ENCODE measurements around the gene PSMB4. TPM values are rescaled to one million over a fixed set of nuclear protein-coding genes. Genes with fewer than 3 reads are reported as not detected.
"Not testable (repeated sequence)": the region's sequence is repeated elsewhere in the genome, so short reads cannot be mapped to it uniquely, and the experiment has no call there.

The PSMB4 gene
- total RNA-seq, 2 experiments from 2014 or later = 316 to 324 TPM

- H3K27me3 ChIP-seq (ENCODE audit: control insufficient read depth in 1 of 2, insufficient read depth in 2 of 2, low read length in 2 of 2) = no peaks in the 10 kb centered on the region
- Mint-ChIP-seq H3K36me3 (ENCODE audit: low read depth) (peaks cover 93% of the 10 kb centered on the region), H3K9me3 (no peaks in the 10 kb centered on the region), H3K27me3 (no peaks in the 10 kb centered on the region), H3K4me3 (no peak overlapping the region), H3K4me1 (ENCODE audit: low read depth) (no peaks in the 10 kb centered on the region), H3K27ac (no peak overlapping the region)
- H3K4me1 ChIP-seq (ENCODE audit: insufficient read depth, low read length) = no peaks in the 10 kb centered on the region
- peaks cover 85% of the 10 kb centered on the region for H3K36me3 ChIP-seq (ENCODE audit: insufficient read depth, low read length)
- DNase-seq (no peak), ATAC-seq (ENCODE audit: poor library complexity) (no peak)
- no peaks in the 10 kb centered on the region for H3K9me3 ChIP-seq (ENCODE audit: control insufficient read depth in 1 of 2, insufficient read depth in 1 of 2, low read length in 2 of 2)
- no peak overlapping the region for H3K4me3 ChIP-seq (ENCODE audit: low read length)
- no peak for TF ChIP-seq CTCF (IDR thresholded peaks at IDR 0.05)
- intact Hi-C loops (cut with DNase I, micrococcal nuclease) = no loop called here
- ChIA-PET CTCF (interaction anchor here (0.6 to 1.3 kb wide), 4 partner anchors 19 to 169 kb away, joined by 3 to 4 read pairs (median 3); no protein-coding TSS in a partner anchor), POLR2A (no interaction called here)
- H3K27ac ChIP-seq (ENCODE audit: low read depth in 1 of 2, low read length in 2 of 2) = no peak overlapping the region
These were observed 25.7 kb downstream of the PSMB4 start for GRCh38 chr1:151425103-151425502.

GRCh38 chr1:151428068-151428467, 28.7 kb downstream of the PSMB4 start:
- no peak overlapping the region for H3K4me3 ChIP-seq (ENCODE audit: low read length)
- intact Hi-C loops (cut with DNase I, micrococcal nuclease) = no loop called here
- H3K4me3 Mint-ChIP-seq = no peak overlapping the region
- DNase-seq (no peak), ATAC-seq (ENCODE audit: poor library complexity) (no peak)
- no peaks in the 10 kb centered on the region for H3K27me3 ChIP-seq (ENCODE audit: control insufficient read depth in 1 of 2, insufficient read depth in 2 of 2, low read length in 2 of 2)
- no peak overlapping the region for H3K27ac Mint-ChIP-seq
- peaks cover 8% of the 10 kb centered on the region for H3K4me1 Mint-ChIP-seq (ENCODE audit: low read depth)
- CTCF ChIA-PET = interaction anchor here (1.4 to 1.6 kb wide), 2 partner anchors 16 to 127 kb away, joined by 3 read pairs; no protein-coding TSS in a partner anchor
- no peaks in the 10 kb centered on the region for H3K9me3 ChIP-seq (ENCODE audit: control insufficient read depth in 1 of 2, insufficient read depth in 1 of 2, low read length in 2 of 2)
- TF ChIP-seq CTCF (IDR thresholded peaks at IDR 0.05) = no peak
- no peaks in the 10 kb centered on the region for H3K27me3 Mint-ChIP-seq
- H3K36me3 ChIP-seq (ENCODE audit: insufficient read depth, low read length) = peaks cover 68% of the 10 kb centered on the region
- no peak overlapping the region for H3K27ac ChIP-seq (ENCODE audit: low read depth in 1 of 2, low read length in 2 of 2)
- H3K4me1 ChIP-seq (ENCODE audit: insufficient read depth, low read length) = no peaks in the 10 kb centered on the region
- POLR2A ChIA-PET = interaction anchor here (1.3 kb wide), 1 partner anchor 16 kb away, joined by 4 read pairs; no protein-coding TSS in a partner anchor
- H3K9me3 Mint-ChIP-seq = no peaks in the 10 kb centered on the region
- H3K36me3 Mint-ChIP-seq (ENCODE audit: low read depth) = peaks cover 75% of the 10 kb centered on the region

- POLR2A ChIA-PET; ATAC-seq (ENCODE audit: poor library complexity); H3K27ac ChIP-seq (ENCODE audit: low read depth in 1 of 2, low read length in 2 of 2); DNase-seq; intact Hi-C loops (cut with DNase I, micrococcal nuclease); H3K4me3 Mint-ChIP-seq; H3K27me3 ChIP-seq (ENCODE audit: control insufficient read depth in 1 of 2, insufficient read depth in 2 of 2, low read length in 2 of 2); H3K9me3 ChIP-seq (ENCODE audit: control insufficient read depth in 1 of 2, insufficient read depth in 1 of 2, low read length in 2 of 2); H3K4me3 ChIP-seq (ENCODE audit: low read length); H3K27ac Mint-ChIP-seq; H3K27me3 Mint-ChIP-seq; H3K9me3 Mint-ChIP-seq: not testable (repeated sequence)
- Histone ChIP-seq H3K4me1 (ENCODE audit: insufficient read depth, low read length) (peaks cover 21% of the 10 kb centered on the region), H3K36me3 (ENCODE audit: insufficient read depth, low read length) (peaks cover 31% of the 10 kb centered on the region)
- Mint-ChIP-seq H3K36me3 (ENCODE audit: low read depth) (peaks cover 44% of the 10 kb centered on the region), H3K4me1 (ENCODE audit: low read depth) (peaks cover 22% of the 10 kb centered on the region)
- CTCF ChIA-PET = interaction anchor here (0.6 kb wide), 1 partner anchor 14 kb away, joined by 3 read pairs; no protein-coding TSS in a partner anchor
These were observed 34.5 kb downstream of the PSMB4 start for GRCh38 chr1:151433827-151434226.

- peaks cover 41% of the 10 kb centered on the region for H3K36me3 Mint-ChIP-seq (ENCODE audit: low read depth)
- H3K27ac Mint-ChIP-seq = no peak overlapping the region
- H3K9me3 Mint-ChIP-seq = no peaks in the 10 kb centered on the region
- no peak overlapping the region for H3K4me3 Mint-ChIP-seq
- TF ChIP-seq CTCF (IDR thresholded peaks at IDR 0.05) = no peak
- Histone ChIP-seq H3K27ac (ENCODE audit: low read depth in 1 of 2, low read length in 2 of 2) (no peak overlapping the region), H3K9me3 (ENCODE audit: control insufficient read depth in 1 of 2, insufficient read depth in 1 of 2, low read length in 2 of 2) (no peaks in the 10 kb centered on the region), H3K36me3 (ENCODE audit: insufficient read depth, low read length) (peaks cover 26% of the 10 kb centered on the region), H3K4me1 (ENCODE audit: insufficient read depth, low read length) (peaks cover 21% of the 10 kb centered on the region), H3K27me3 (ENCODE audit: control insufficient read depth in 1 of 2, insufficient read depth in 2 of 2, low read length in 2 of 2) (no peaks in the 10 kb centered on the region), H3K4me3 (ENCODE audit: low read length) (no peak overlapping the region)
- H3K27me3 Mint-ChIP-seq = no peaks in the 10 kb centered on the region
- ChIA-PET POLR2A (no interaction called here), CTCF (interaction anchor here (1.6 kb wide), 1 partner anchor 9 kb away, joined by 6 read pairs; no protein-coding TSS in a partner anchor)
- ATAC-seq (ENCODE audit: poor library complexity) (no peak), DNase-seq (no peak)
- H3K4me1 Mint-ChIP-seq (ENCODE audit: low read depth) = peaks cover 32% of the 10 kb centered on the region
- intact Hi-C loops (cut with DNase I, micrococcal nuclease) = no loop called here
These were observed 35.8 kb downstream of the PSMB4 start for GRCh38 chr1:151435174-151435573.

All from CD4-positive, alpha-beta T cell (primary cell).